IMR-90 (cell line): ENCODE measurements around the gene EDARADD. TPM values are rescaled to one million over a fixed set of nuclear protein-coding genes. Genes with fewer than 3 reads are reported as not detected.
A peak's percentile ranks its signal among the peaks of the same experiment; 100 is the strongest.

Experiments used
- ATAC-seq: fragments of 200-7000 bp; cut with Tn5 transposase; 2 replicates; pipeline ENCODE4 v1.9.1; 2020; ENCODE audit warnings: low read depth, mild to moderate bottlenecking, moderate library complexity
- BruUV-seq: library from RNA; stranded (reverse); fragments of 400-500 nt; replicated peaks from 2 replicates; lab custom pipeline; 2021; lab: Mats Ljungman, UMichigan
- CTCF ChIA-PET: fragments of 300-600 bp; formaldehyde crosslinking; extraction: SDS; loops from one replicate; lab custom pipeline; 2021; ENCODE audit warnings: antibody characterized with exemption; lab: Yijun Ruan, JAX
- POLR2A ChIA-PET: fragments of 300-600 bp; sonication (Branson Sonifier 250); formaldehyde crosslinking; loops from one replicate; lab custom pipeline; 2022; ENCODE audit warnings: antibody characterized with exemption; ENCODE audit not compliant: unreplicated experiment; lab: Charles Lee
- DNase-seq: peaks from one replicate; pipeline ENCODE4 v3.0.0; 2013
- H2AFZ ChIP-seq: replicated peaks from 2 replicates; pipeline ENCODE3; 2013; ENCODE audit warnings: low read length, mild to moderate bottlenecking; ENCODE audit not compliant: poor library complexity
- H2AK5ac ChIP-seq: 2 replicates; pipeline ENCODE4 v1.6.1; 2013; ENCODE audit warnings: low read depth, low read length, inconsistent platforms
- H2AK9ac ChIP-seq: replicated peaks from 2 replicates; pipeline ENCODE3; 2013; ENCODE audit warnings: mild to moderate bottlenecking, low read depth, low read length, moderate library complexity; ENCODE audit not compliant: poor library complexity
- H2BK120ac ChIP-seq: 2 replicates; pipeline ENCODE4 v1.6.1; 2013; ENCODE audit warnings: low read depth, low read length, inconsistent platforms
- H2BK15ac ChIP-seq: 3 replicates; pipeline ENCODE4 v1.6.1; 2013; ENCODE audit warnings: low read depth, low read length, inconsistent platforms
- H2BK20ac ChIP-seq: 2 replicates; pipeline ENCODE4 v1.6.1; 2013; ENCODE audit warnings: low read depth, mild to moderate bottlenecking, inconsistent platforms, low read length, moderate library complexity
- H2BK5ac ChIP-seq: 2 replicates; pipeline ENCODE4 v1.6.1; 2013; ENCODE audit warnings: mild to moderate bottlenecking, low read depth, low read length, inconsistent platforms; ENCODE audit not compliant: poor library complexity, severe bottlenecking
- H3K14ac ChIP-seq: replicated peaks from 2 replicates; pipeline ENCODE4 v1.6.1; 2013; ENCODE audit warnings: low read depth, low read length, inconsistent platforms
- H3K18ac ChIP-seq: 2 replicates; pipeline ENCODE4 v1.6.1; 2013; ENCODE audit warnings: low read depth, low read length, control low read depth
- H3K23ac ChIP-seq: 2 replicates; pipeline ENCODE4 v1.6.1; 2013; ENCODE audit warnings: low read depth, low read length, inconsistent platforms
- H3K27ac ChIP-seq: 2 replicates; pipeline ENCODE4 v1.5.1; 2013; ENCODE audit warnings: mild to moderate bottlenecking, control low read depth, low read length; ENCODE audit not compliant: insufficient read depth
- H3K27me3 ChIP-seq: 2 replicates; pipeline ENCODE4 v1.6.1; 2013; ENCODE audit warnings: low read length; ENCODE audit not compliant: control insufficient read depth, insufficient read depth
- H3K36me3 ChIP-seq: 2 replicates; pipeline ENCODE4 v1.6.1; 2013; ENCODE audit warnings: low read length, mixed read lengths; ENCODE audit not compliant: control insufficient read depth, insufficient read depth
- H3K4ac ChIP-seq: 2 replicates; pipeline ENCODE4 v1.6.1; 2013; ENCODE audit warnings: low read depth, low read length, inconsistent platforms
- H3K4me1 ChIP-seq: 2 replicates; pipeline ENCODE4 v1.6.1; 2013; ENCODE audit warnings: low read length, mixed read lengths; ENCODE audit not compliant: control insufficient read depth, insufficient read depth
- H3K4me2 ChIP-seq: 2 replicates; pipeline ENCODE4 v1.6.1; 2013; ENCODE audit warnings: low read depth, mild to moderate bottlenecking, control low read depth, low read length, moderate library complexity
- H3K4me3 ChIP-seq: 2 replicates; pipeline ENCODE4 v1.5.1; 2013; ENCODE audit warnings: low read depth, mild to moderate bottlenecking, control low read depth, low read length, moderate library complexity; ENCODE audit not compliant: insufficient read depth
- H3K56ac ChIP-seq: 2 replicates; pipeline ENCODE4 v1.6.1; 2013; ENCODE audit warnings: low read length, inconsistent platforms; ENCODE audit not compliant: insufficient read depth; ENCODE audit errors: extremely low read depth
- H3K79me1 ChIP-seq, 2 experiments: 2 replicates each; pipeline ENCODE4 v1.6.1; 2013; ENCODE audit warnings: low read length in 2 of 2, inconsistent platforms in 1 of 2, low read depth in 1 of 2
- H3K9ac ChIP-seq: 2 replicates; pipeline ENCODE4 v1.6.1; 2013; ENCODE audit warnings: low read depth, low read length, control low read depth
- H3K9me1 ChIP-seq: 2 replicates; pipeline ENCODE4 v1.6.1; 2013; ENCODE audit warnings: low read length, inconsistent platforms; ENCODE audit not compliant: insufficient read depth
- H3K9me3 ChIP-seq: 2 replicates; pipeline ENCODE4 v1.6.1; 2013; ENCODE audit warnings: low read length; ENCODE audit not compliant: control insufficient read depth, insufficient read depth
- H4K20me1 ChIP-seq: 2 replicates; pipeline ENCODE4 v1.6.1; 2013; ENCODE audit warnings: low read length, inconsistent platforms; ENCODE audit not compliant: insufficient read depth
- H4K5ac ChIP-seq: 2 replicates; pipeline ENCODE4 v1.6.1; 2013; ENCODE audit warnings: mild to moderate bottlenecking, low read depth, low read length, control low read depth
- H4K8ac ChIP-seq, 2 experiments: 2 replicates each; pipeline ENCODE4 v1.6.1; 2013; ENCODE audit warnings: low read depth in 2 of 2, low read length in 2 of 2, control low read depth in 1 of 2, inconsistent platforms in 1 of 2
- H4K91ac ChIP-seq: 2 replicates; pipeline ENCODE4 v1.6.1; 2013; ENCODE audit warnings: low read depth, low read length, inconsistent platforms; ENCODE audit not compliant: insufficient read depth
- CEBPB ChIP-seq: IDR thresholded peaks from 2 replicates; pipeline ENCODE4 v1.6.1; 2012; ENCODE audit warnings: low read depth, low read length, improper control_type of control experiment
- CHD1 ChIP-seq: IDR thresholded peaks from 2 replicates; pipeline ENCODE4 v1.6.1; 2012; ENCODE audit warnings: low read depth, low read length, improper control_type of control experiment
- FOS ChIP-seq: fragments of 150-350 bp; IDR thresholded peaks from 2 replicates; pipeline ENCODE4 v1.6.1; 2016; ENCODE audit warnings: low read depth, low read length
- MAFK ChIP-seq: IDR thresholded peaks from 2 replicates; pipeline ENCODE4 v1.6.1; 2012; ENCODE audit warnings: low read depth, low read length, improper control_type of control experiment
- MXI1 ChIP-seq: IDR thresholded peaks from 2 replicates; pipeline ENCODE4 v1.6.1; 2012; ENCODE audit warnings: low read depth, mild to moderate bottlenecking, low read length, moderate library complexity, borderline replicate concordance
- NFE2L2 ChIP-seq: fragments of 150-350 bp; IDR thresholded peaks from 2 replicates; pipeline ENCODE4 v1.6.1; 2016; ENCODE audit warnings: low read depth, mild to moderate bottlenecking, low read length
- RAD21 ChIP-seq: IDR thresholded peaks from 2 replicates; pipeline ENCODE4 v1.6.1; 2012; ENCODE audit warnings: low read length, improper control_type of control experiment
- RFX5 ChIP-seq: IDR thresholded peaks from 2 replicates; pipeline ENCODE4 v1.8.0; 2012; ENCODE audit warnings: low read depth, mild to moderate bottlenecking, low read length, moderate library complexity
- WGBS, 2 experiments: methylation state at CpG; one replicate each; pipeline versions ENCODE4 v1.1.5 to v1.1.7; 2013; ENCODE audit warnings: missing lambda C conversion rate in 2 of 2; ENCODE audit not compliant: insufficient read length in 1 of 2; ENCODE audit errors: extremely low coverage in 2 of 2; 5-methylcytosine and 5-hydroxymethylcytosine counted together
- dilution Hi-C: fragments of 300-500 bp; cut with HindIII; formaldehyde crosslinking; loops from one replicate; pipeline ENCODE4 v1.14.3; 2018; ENCODE audit warnings: low sequenced_read_pairs; ENCODE audit not compliant: unreplicated experiment
- in situ Hi-C: fragments of 300-500 bp; cut with MboI; formaldehyde crosslinking; loops from 3 replicates; pipeline ENCODE4 v1.14.3; 2019; ENCODE audit warnings: low sequenced_read_pairs, inconsistent platforms, mixed read lengths
- intact Hi-C: fragments of 100-400 bp; cut with micrococcal nuclease; formaldehyde crosslinking; loops from 2 replicates; pipeline ENCODE4 v1.10.0; 2022
- polyA plus RNA-seq, 3 experiments: library from polyadenylated mRNA; depleted of rRNA; stranded (reverse); fragments of >200 nt; gene quantifications; 2 replicates each; pipeline ENCODE4 v1.2.3, GENCODE V29; 2012; ENCODE audit warnings: low replicate concordance in 1 of 3
- total RNA-seq: library from RNA; depleted of rRNA; stranded (reverse); fragments of >200 nt; gene quantifications from 2 replicates; pipeline ENCODE4 v1.2.3, GENCODE V29; 2012
- TF ChIP-seq, protein P1 (sequence below): fragments of 150-350 bp; IDR thresholded peaks from 2 replicates; pipeline ENCODE4 v1.6.1; 2017; ENCODE audit warnings: mild to moderate bottlenecking, antibody characterized with exemption, low read length, low read depth

EDARADD gene
- total and polyA plus RNA-seq, 2 of the 4 experiments (the other 2 are of a cell fraction): not detected

DNA sequence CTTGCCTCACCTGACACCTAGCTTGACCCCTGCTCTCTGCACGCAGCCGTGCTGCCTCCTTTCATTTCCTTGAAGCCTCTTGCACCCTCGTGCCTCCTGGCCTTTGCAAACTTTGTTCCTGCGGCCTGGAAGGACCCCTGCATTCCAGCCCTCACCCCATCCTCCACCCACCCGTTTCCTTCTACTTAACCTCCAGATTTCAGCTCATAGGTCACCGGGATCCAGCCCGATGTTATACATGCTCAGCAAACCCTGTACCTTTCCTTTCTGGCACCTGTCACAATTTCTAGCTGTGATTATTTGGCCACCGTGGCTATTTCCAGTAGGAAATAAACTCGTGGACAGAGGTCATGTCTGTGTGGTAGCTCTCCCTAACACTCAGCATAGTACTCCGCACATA, 4.5 kb downstream of the EDARADD start:
- Histone ChIP-seq H3K4me1 (no peaks in the 10 kb centered on the region), H2BK5ac (no peak overlapping the region), H4K91ac (no peak overlapping the region), H3K56ac (no peak overlapping the region), H3K9ac (no peak overlapping the region), H3K4ac (no peak overlapping the region), H2AFZ (no peak overlapping the region), H2BK20ac (no peak overlapping the region), H3K27me3 (peaks cover 18% of the 10 kb centered on the region), H3K9me3 (no peaks in the 10 kb centered on the region), H3K14ac (no peak overlapping the region), H4K20me1 (no peaks in the 10 kb centered on the region), H2BK15ac (no peak overlapping the region), H3K23ac (no peak overlapping the region), H3K4me2 (no peak overlapping the region), H4K8ac (no peak overlapping the region), H3K79me1 (no peaks in the 10 kb centered on the region), H2AK9ac (peak overlapping the region; percentile 50), H3K18ac (no peak overlapping the region), H3K36me3 (no peaks in the 10 kb centered on the region), H3K4me3 (no peak overlapping the region), H4K5ac (no peak overlapping the region), H2AK5ac (no peak overlapping the region), H3K27ac (no peak overlapping the region), H2BK120ac (no peak overlapping the region), H3K9me1 (no peaks in the 10 kb centered on the region)
- no peak for ATAC-seq
- dilution Hi-C loops (no loop called here), intact Hi-C loops (no loop called here), in situ Hi-C loops (no loop called here)
- no TSS peak for BruUV-seq
- no peak for DNase-seq
- TF ChIP-seq RAD21: no peak
- TF ChIP-seq, protein P1, sequence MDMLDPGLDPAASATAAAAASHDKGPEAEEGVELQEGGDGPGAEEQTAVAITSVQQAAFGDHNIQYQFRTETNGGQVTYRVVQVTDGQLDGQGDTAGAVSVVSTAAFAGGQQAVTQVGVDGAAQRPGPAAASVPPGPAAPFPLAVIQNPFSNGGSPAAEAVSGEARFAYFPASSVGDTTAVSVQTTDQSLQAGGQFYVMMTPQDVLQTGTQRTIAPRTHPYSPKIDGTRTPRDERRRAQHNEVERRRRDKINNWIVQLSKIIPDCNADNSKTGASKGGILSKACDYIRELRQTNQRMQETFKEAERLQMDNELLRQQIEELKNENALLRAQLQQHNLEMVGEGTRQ: no peak
- TF ChIP-seq CHD1: no peak
- TF ChIP-seq FOS: no peak
- TF ChIP-seq CEBPB: no peak
- TF ChIP-seq MAFK: no peak
- no peak for TF ChIP-seq NFE2L2
- no peak for TF ChIP-seq MXI1
- no peak for TF ChIP-seq RFX5
- ChIA-PET POLR2A (no interaction called here), CTCF (interaction anchor here (0.6 kb wide), 1 partner anchor 205 kb away, joined by 3 read pairs; no protein-coding TSS in a partner anchor)
- 43% methylated on average over 4 of the region's 10 CpGs; no CpG with 5 or more reads in 1 of the 2 experiments for WGBS, 2 experiments
